Activated T-helper 17 cell treated with anti-CD3 and anti-CD28 coated beads, Interleukin-2, amount 50 U/mL, for 72 hours (primary cell): ENCODE measurements around the gene SEC11A. TPM values are rescaled to one million over a fixed set of nuclear protein-coding genes. Genes with fewer than 3 reads are reported as not detected.
"Not testable (repeated sequence)": the region's sequence is repeated elsewhere in the genome, so short reads cannot be mapped to it uniquely, and the experiment has no call there.

Experiments used
- ATAC-seq: fragments of 150-1000 bp; cut with Tn5 transposase; replicated peaks from 2 replicates; pipeline ENCODE4 v1.10.0; 2021; ENCODE audit warnings: mild to moderate bottlenecking, moderate library complexity
- H3K27ac Mint-ChIP-seq: one replicate; pipeline ENCODE4 v1.8.0; 2022; ENCODE audit warnings: mixed read lengths
- H3K27me3 Mint-ChIP-seq: one replicate; pipeline ENCODE4 v1.8.0; 2022; ENCODE audit warnings: mixed read lengths
- H3K36me3 Mint-ChIP-seq: one replicate; pipeline ENCODE4 v1.8.0; 2022; ENCODE audit warnings: low read depth, mild to moderate bottlenecking, mixed read lengths
- H3K4me1 Mint-ChIP-seq: one replicate; pipeline ENCODE4 v1.8.0; 2022; ENCODE audit warnings: mixed read lengths
- H3K4me3 Mint-ChIP-seq: one replicate; pipeline ENCODE4 v1.8.0; 2022; ENCODE audit warnings: mild to moderate bottlenecking, mixed read lengths
- H3K9me3 Mint-ChIP-seq: one replicate; pipeline ENCODE4 v1.8.0; 2022; ENCODE audit warnings: mixed read lengths
- total RNA-seq, 2 donors: library from RNA; stranded (reverse); gene quantifications; one replicate each; pipeline ENCODE4 v1.2.3, GENCODE V29; 2022

The SEC11A gene
- total RNA-seq, 2 donors from 2014 or later = 111 to 116 TPM

DNA sequence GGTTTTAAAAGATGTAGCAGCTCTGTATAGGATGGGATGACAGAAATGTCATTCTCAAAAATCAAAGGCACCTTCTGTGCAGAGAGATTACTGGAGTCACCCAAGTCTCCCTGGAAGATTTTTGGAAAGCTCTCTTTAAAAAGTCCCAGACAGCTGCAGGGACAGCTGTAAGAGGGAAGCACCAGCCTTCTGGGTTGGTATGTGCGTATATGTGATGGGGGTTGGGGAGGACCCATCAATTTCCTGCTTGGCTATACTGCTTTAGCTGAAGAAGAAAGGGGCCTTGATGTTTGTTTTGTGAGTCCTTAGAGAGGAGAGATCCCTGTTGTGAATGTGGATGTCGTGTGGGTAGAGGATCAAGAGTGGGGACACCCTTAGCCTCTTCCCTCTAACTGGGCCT, 5.4 kb upstream of the SEC11A start:
- Mint-ChIP-seq H3K27ac (peak overlapping the region; percentile 86), H3K36me3 (no peaks in the 10 kb centered on the region), H3K4me1 (peaks cover 17% of the 10 kb centered on the region), H3K4me3 (peak overlapping the region; percentile 34), H3K9me3 (no peaks in the 10 kb centered on the region), H3K27me3 (no peaks in the 10 kb centered on the region)
- ATAC-seq = no peak

GRCh38 chr15:84715441-84716035, 401 bp downstream of the SEC11A start:
- peak overlapping the region; percentile 99 for H3K27ac Mint-ChIP-seq
- peak; percentile 49 for ATAC-seq

GRCh38 chr15:84714821-84715220, 1.1 kb downstream of the SEC11A start:
- peaks cover 61% of the 10 kb centered on the region for H3K36me3 Mint-ChIP-seq
- H3K9me3 Mint-ChIP-seq = no peaks in the 10 kb centered on the region
- no peaks in the 10 kb centered on the region for H3K27me3 Mint-ChIP-seq
- H3K27ac Mint-ChIP-seq = peak overlapping the region; percentile 99
- no peak for ATAC-seq
- H3K4me1 Mint-ChIP-seq = peaks cover 6% of the 10 kb centered on the region
- H3K4me3 Mint-ChIP-seq = peak overlapping the region; percentile 94

More at GRCh38 chr15:84715441-84716035, 401 bp downstream of the SEC11A start:
- H3K4me1 Mint-ChIP-seq = peaks cover 6% of the 10 kb centered on the region
- no peaks in the 10 kb centered on the region for H3K9me3 Mint-ChIP-seq
- peaks cover 54% of the 10 kb centered on the region for H3K36me3 Mint-ChIP-seq
- H3K4me3 Mint-ChIP-seq = peak overlapping the region; percentile 94
- no peaks in the 10 kb centered on the region for H3K27me3 Mint-ChIP-seq

DNA sequence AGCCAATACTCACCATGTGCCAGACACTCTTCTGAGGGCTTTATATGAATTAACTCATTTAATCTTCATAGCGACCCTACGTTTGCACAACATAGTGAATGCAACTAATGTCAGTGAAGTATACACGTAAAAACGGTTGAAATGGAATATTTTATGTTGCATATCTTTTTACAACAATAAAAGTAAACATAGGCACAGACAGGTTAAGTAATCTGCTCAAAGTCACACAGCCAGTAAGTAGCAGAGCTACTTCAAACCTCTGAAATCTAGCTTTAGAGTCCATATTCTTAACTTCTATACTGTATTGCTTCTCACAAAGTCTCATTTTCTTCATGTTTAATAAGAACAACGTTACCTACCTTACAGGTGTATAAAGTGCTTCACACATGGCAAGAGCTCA, 1.6 kb downstream of the SEC11A start:
- Mint-ChIP-seq H3K9me3 (no peaks in the 10 kb centered on the region), H3K27me3 (no peaks in the 10 kb centered on the region), H3K4me1 (peaks cover 6% of the 10 kb centered on the region), H3K27ac (peak overlapping the region; percentile 99), H3K4me3 (peak overlapping the region; percentile 94), H3K36me3 (peaks cover 66% of the 10 kb centered on the region)
- no peak for ATAC-seq

GRCh38 chr15:84703808-84704207, 12.1 kb downstream of the SEC11A start:
- Mint-ChIP-seq H3K4me1 (peaks cover 50% of the 10 kb centered on the region), H3K36me3 (peaks cover 71% of the 10 kb centered on the region), H3K4me3 (no peak overlapping the region), H3K27me3 (no peaks in the 10 kb centered on the region), H3K9me3 (no peaks in the 10 kb centered on the region), H3K27ac (no peak overlapping the region)
- ATAC-seq = no peak

DNA sequence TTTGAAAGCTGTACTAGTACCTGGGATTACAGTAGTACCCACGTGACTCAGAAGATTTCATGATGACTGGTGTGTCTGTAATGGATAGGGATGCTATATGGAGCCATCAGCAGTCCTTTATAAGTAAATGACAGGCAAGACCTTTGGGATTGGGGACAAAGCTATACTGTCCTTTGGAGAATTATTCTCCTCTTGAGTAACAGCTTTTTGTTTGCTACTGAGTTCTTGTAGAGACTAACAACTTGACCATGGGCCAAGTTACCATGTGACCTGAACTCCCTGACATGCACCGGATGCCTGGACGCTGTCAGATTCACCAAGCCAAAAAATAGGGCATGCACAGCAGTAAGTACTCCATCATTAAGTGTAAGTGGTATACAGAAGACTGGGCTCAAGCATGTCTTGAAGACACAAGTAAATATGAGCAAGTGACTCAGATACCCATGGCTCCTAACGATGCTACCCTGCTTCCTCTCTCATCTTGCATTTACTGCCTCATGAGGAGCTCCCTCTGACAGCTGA, 12.9 kb downstream of the SEC11A start:
- peaks cover 46% of the 10 kb centered on the region for H3K4me1 Mint-ChIP-seq
- peaks cover 66% of the 10 kb centered on the region for H3K36me3 Mint-ChIP-seq
- ATAC-seq = peak; percentile 58
- no peak overlapping the region for H3K4me3 Mint-ChIP-seq
- peak overlapping the region; percentile 18 for H3K27ac Mint-ChIP-seq
- H3K9me3 Mint-ChIP-seq = no peaks in the 10 kb centered on the region
- H3K27me3 Mint-ChIP-seq = no peaks in the 10 kb centered on the region

DNA sequence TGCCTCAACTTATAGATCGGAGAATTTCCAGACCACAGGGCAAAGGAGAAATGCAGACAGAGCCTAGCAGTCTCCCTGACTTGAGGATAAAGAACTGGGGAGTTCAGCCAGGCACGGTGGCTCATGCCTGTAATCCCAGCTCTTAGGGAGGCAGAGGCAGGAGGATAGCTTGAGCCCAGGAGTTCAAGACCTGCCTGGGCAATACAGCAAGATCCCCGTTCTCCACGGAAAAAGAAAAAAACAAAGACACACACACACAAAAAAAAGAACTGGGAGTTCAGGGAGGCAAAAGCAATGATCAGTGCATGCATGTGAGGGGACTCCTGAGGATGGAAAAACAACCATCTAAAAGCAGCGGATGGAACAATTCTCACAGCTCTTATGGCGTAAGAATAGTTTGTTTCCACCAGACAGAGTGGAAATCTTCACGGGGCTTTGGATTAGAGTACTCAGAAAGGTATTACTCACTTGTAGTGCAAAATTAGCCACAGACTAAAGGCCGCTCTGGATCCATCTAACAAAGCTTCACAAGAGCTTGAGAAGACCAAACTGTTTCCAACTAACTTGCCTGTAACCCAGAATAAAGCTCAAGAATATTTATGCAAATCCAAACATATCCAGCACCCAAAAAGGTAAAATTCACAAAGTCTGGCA, 16.3 kb downstream of the SEC11A start:
- H3K36me3 Mint-ChIP-seq = peaks cover 43% of the 10 kb centered on the region
- peak overlapping the region; percentile 82 for H3K27ac Mint-ChIP-seq
- H3K27me3 Mint-ChIP-seq = no peaks in the 10 kb centered on the region
- peak overlapping the region; percentile 72 for H3K4me3 Mint-ChIP-seq
- H3K4me1 Mint-ChIP-seq = peaks cover 41% of the 10 kb centered on the region
- no peaks in the 10 kb centered on the region for H3K9me3 Mint-ChIP-seq
- ATAC-seq = peak; percentile 87

DNA sequence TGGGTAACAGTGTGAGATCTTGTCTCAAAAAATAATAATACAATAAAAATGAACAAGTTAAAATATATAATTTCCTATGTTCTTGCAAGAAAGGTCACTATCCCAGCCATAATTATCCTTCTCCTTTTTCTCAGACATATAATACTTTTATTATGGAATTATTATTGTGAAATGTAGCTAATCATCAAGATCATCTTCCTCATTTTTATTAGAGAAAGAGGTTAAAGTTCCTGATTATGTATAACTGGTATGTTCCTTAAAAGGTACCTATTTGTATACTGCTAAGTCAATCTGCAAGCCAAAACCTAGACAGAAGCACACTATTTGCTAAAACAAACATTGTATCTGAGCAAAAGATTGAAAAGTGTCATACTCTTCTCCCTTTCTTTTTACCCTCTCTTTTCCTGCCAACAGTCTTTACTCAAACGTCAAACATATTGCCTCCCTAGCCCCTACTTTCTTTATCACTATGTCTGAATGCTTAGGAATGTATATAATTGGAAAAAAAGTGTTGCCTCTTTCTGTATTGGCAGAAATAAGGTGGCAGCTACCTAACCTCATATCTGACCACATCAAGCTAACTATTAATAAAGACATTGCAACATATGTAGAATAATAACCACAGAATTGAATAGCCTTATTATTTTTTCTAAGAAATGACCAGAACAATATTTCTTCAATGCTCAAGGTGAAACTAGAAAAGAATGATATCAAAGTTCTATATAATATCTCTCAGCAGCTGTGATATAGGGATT, 18.5 kb downstream of the SEC11A start:
- Mint-ChIP-seq H3K27ac (peak overlapping the region; percentile 10), H3K4me1 (peaks cover 19% of the 10 kb centered on the region), H3K4me3 (peak overlapping the region; percentile 2), H3K36me3 (peaks cover 41% of the 10 kb centered on the region), H3K27me3 (no peaks in the 10 kb centered on the region), H3K9me3 (no peaks in the 10 kb centered on the region)
- no peak for ATAC-seq

DNA sequence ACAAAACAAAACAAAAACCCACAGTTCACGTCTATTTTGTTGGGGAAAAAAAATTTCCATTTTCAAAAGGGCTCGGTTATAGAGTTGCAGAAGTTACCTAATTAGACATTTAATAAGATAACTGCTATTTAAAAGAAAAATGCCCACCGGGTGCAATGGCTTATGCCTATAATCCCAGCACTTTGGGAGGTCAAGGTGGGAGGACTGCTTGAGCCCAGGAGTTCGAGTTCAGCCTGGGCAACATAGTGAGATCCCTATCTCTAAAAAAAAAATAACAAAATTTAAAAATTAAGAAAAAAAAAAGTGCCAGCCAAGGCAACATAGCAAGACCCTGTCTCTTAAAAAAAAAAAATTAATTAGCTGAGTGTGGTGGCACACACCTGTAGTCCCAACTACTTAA, 19.2 kb downstream of the SEC11A start:
- ATAC-seq = no peak
- no peak overlapping the region for H3K27ac Mint-ChIP-seq
- peaks cover 46% of the 10 kb centered on the region for H3K36me3 Mint-ChIP-seq
- no peak overlapping the region for H3K4me3 Mint-ChIP-seq
- H3K9me3 Mint-ChIP-seq = no peaks in the 10 kb centered on the region
- H3K4me1 Mint-ChIP-seq = peaks cover 19% of the 10 kb centered on the region
- no peaks in the 10 kb centered on the region for H3K27me3 Mint-ChIP-seq

DNA sequence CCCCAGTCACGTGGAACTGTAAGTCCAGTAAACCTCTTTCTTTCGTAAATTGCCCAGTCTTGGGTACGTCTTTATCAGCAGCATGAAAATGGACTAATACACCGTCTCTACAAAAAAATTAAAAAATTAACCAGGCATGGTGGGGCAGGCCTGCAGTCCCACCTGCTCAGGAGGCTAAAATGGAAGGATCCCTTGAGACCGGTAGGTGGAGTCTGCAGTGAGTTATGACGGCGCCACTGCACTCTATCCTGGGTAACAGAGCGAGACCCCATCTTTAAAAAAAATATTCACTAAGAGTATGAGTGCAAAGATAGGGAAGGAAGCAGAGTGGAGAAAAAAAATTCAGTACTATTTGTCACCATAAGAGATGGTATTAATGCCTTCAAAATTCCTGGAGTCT, 25.6 kb downstream of the SEC11A start:
- ATAC-seq = no peak
- Mint-ChIP-seq H3K36me3 (peaks cover 77% of the 10 kb centered on the region), H3K4me3 (no peak overlapping the region), H3K9me3 (no peaks in the 10 kb centered on the region), H3K4me1 (peaks cover 8% of the 10 kb centered on the region), H3K27me3 (no peaks in the 10 kb centered on the region), H3K27ac (no peak overlapping the region)

- ATAC-seq = no peak
- no peaks in the 10 kb centered on the region for H3K9me3 Mint-ChIP-seq
Observed at GRCh38 chr15:84689858-84690257, 26.1 kb downstream of the SEC11A start.

GRCh38 chr15:84686446-84686845, 29.5 kb downstream of the SEC11A start:
- not testable (repeated sequence) for H3K27me3 Mint-ChIP-seq, ATAC-seq, H3K27ac Mint-ChIP-seq, H3K4me3 Mint-ChIP-seq, H3K9me3 Mint-ChIP-seq
- peaks cover 23% of the 10 kb centered on the region for H3K4me1 Mint-ChIP-seq
- H3K36me3 Mint-ChIP-seq = peaks cover 95% of the 10 kb centered on the region

More at GRCh38 chr15:84689858-84690257, 26.1 kb downstream of the SEC11A start:
- Mint-ChIP-seq H3K27me3 (no peaks in the 10 kb centered on the region), H3K36me3 (peaks cover 82% of the 10 kb centered on the region), H3K4me1 (peaks cover 8% of the 10 kb centered on the region), H3K27ac (no peak overlapping the region), H3K4me3 (no peak overlapping the region)

GRCh38 chr15:84685304-84685703, 30.6 kb downstream of the SEC11A start:
- Mint-ChIP-seq H3K9me3 (no peaks in the 10 kb centered on the region), H3K36me3 (peaks cover 95% of the 10 kb centered on the region), H3K27ac (no peak overlapping the region), H3K4me3 (no peak overlapping the region), H3K27me3 (no peaks in the 10 kb centered on the region), H3K4me1 (peaks cover 21% of the 10 kb centered on the region)
- no peak for ATAC-seq

DNA sequence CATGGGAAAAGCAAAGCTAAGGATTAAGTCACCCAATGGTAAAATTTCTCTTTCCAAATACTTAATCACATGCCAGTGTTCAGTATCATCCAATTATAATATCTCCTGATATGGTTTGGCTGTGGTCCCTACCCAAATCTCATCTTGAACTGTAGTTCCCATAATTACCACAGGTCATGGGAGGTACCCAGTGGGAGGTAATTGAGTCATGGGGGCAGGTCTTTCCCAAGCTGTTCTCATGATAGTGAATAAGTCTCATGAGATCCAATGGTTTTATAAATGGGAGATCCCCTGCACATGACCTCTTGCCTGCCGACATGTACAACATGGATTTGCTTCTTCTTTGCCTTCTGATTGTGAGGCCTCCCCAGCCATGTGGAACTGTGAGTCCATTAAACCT, 31.8 kb downstream of the SEC11A start:
- Mint-ChIP-seq H3K36me3 (peaks cover 99% of the 10 kb centered on the region), H3K4me3 (no peak overlapping the region), H3K27me3 (no peaks in the 10 kb centered on the region), H3K4me1 (peaks cover 21% of the 10 kb centered on the region), H3K9me3 (no peaks in the 10 kb centered on the region), H3K27ac (peak overlapping the region; percentile 81)
- ATAC-seq = no peak
